HepG2 (cell line): ENCODE data around the gene HMGCS2. TPM values are rescaled to one million over a fixed set of nuclear protein-coding genes. Genes with fewer than 3 reads are reported as not detected.
A peak's percentile ranks its signal among the peaks of the same experiment; 100 is the strongest.

Experiments used
- ARID5B ChIP-seq: IDR thresholded peaks from 2 replicates; pipeline ENCODE4 v1.4.0; 2020; ENCODE audit warnings: mild to moderate bottlenecking, missing genetic modification reagents
- NPAS2 ChIP-seq: sonication (generic); formaldehyde crosslinking; IDR thresholded peaks from 2 replicates; pipeline ENCODE4 v1.8.0; 2022; ENCODE audit warnings: mild to moderate bottlenecking, missing genetic modification reagents, borderline replicate concordance
- NR2F6 ChIP-seq, 2 experiments: IDR thresholded peaks; 2 replicates each; pipeline ENCODE4 v1.6.1; 2016; ENCODE audit warnings: antibody characterized with exemption in 1 of 2, mild to moderate bottlenecking in 1 of 2
- PPARG ChIP-seq: conservative IDR thresholded peaks from 2 replicates; pipeline ENCODE4 v1.6.1; 2016; ENCODE audit warnings: missing biosample characterization, missing genetic modification reagents
- RBFOX2 ChIP-seq: fragments of 200-400 bp; formaldehyde crosslinking; IDR thresholded peaks from 2 replicates; pipeline ENCODE4 v1.6.1; 2017; ENCODE audit warnings: low read depth, mild to moderate bottlenecking, low read length
- SATB2 ChIP-seq: sonication (generic); formaldehyde crosslinking; IDR thresholded peaks from 2 replicates; pipeline ENCODE4 v1.5.0; 2020; ENCODE audit warnings: missing genetic modification reagents
- SMAD1 ChIP-seq: sonication (generic); formaldehyde crosslinking; IDR thresholded peaks from 2 replicates; pipeline ENCODE4 v1.4.0; 2020; ENCODE audit warnings: missing genetic modification reagents, low read depth, mild to moderate bottlenecking, borderline replicate concordance
- SSRP1 ChIP-seq: IDR thresholded peaks from 2 replicates; pipeline ENCODE4 v1.6.1; 2016; ENCODE audit warnings: control low read depth
- TOPORS ChIP-seq: sonication (generic); formaldehyde crosslinking; IDR thresholded peaks from 2 replicates; pipeline ENCODE4 v1.8.0; 2023; ENCODE audit warnings: mild to moderate bottlenecking, missing genetic modification reagents
- ZBTB14 ChIP-seq: sonication (generic); formaldehyde crosslinking; IDR thresholded peaks from 2 replicates; pipeline ENCODE4 v1.4.0; 2020; ENCODE audit warnings: missing genetic modification reagents
- ZBTB38 ChIP-seq: sonication (generic); formaldehyde crosslinking; IDR thresholded peaks from 2 replicates; pipeline ENCODE4 v1.5.1; 2020; ENCODE audit warnings: mild to moderate bottlenecking, missing genetic modification reagents
- ZNF10 ChIP-seq: sonication (generic); formaldehyde crosslinking; IDR thresholded peaks from 2 replicates; pipeline ENCODE4 v1.4.0; 2020; ENCODE audit warnings: mild to moderate bottlenecking, low read depth, missing genetic modification reagents, borderline replicate concordance
- ZNF275 ChIP-seq: sonication (generic); formaldehyde crosslinking; IDR thresholded peaks from 2 replicates; pipeline ENCODE4 v1.8.0; 2022; ENCODE audit warnings: missing genetic modification reagents, mild to moderate bottlenecking, inconsistent platforms, borderline replicate concordance
- ZNF350 ChIP-seq: sonication (generic); formaldehyde crosslinking; IDR thresholded peaks from 2 replicates; pipeline ENCODE4 v1.4.0; 2020; ENCODE audit warnings: mild to moderate bottlenecking, low read depth, missing genetic modification reagents, borderline replicate concordance
- ZNF510 ChIP-seq: sonication (generic); formaldehyde crosslinking; IDR thresholded peaks from 2 replicates; pipeline ENCODE4 v1.4.0; 2020; ENCODE audit warnings: low read depth, mild to moderate bottlenecking, missing genetic modification reagents
- ZNF598 ChIP-seq: sonication (generic); formaldehyde crosslinking; IDR thresholded peaks from 2 replicates; pipeline ENCODE4 v1.5.1; 2020; ENCODE audit warnings: mild to moderate bottlenecking, missing genetic modification reagents, borderline replicate concordance
- ZNF614 ChIP-seq: IDR thresholded peaks from 2 replicates; pipeline ENCODE4 v1.6.1; 2018; ENCODE audit warnings: missing biosample characterization, missing genetic modification reagents, inconsistent platforms, borderline replicate concordance
- ZNF687 ChIP-seq: sonication (generic); formaldehyde crosslinking; IDR thresholded peaks from 2 replicates; pipeline ENCODE4 v1.5.1; 2020; ENCODE audit warnings: mild to moderate bottlenecking, missing genetic modification reagents, moderate library complexity
- polyA plus RNA-seq, 8 experiments: library from polyadenylated mRNA; depleted of rRNA in 3 of 8; stranded (reverse) in 7 of 8; unstranded in 1 of 8; fragments of >200 nt; fragmentation: Illumina TruSeq in 4 of 8; extraction: Trizol in 4 of 8; gene quantifications; 2 replicates each; pipeline versions ENCODE4 v1.2.1 to v1.2.3, GENCODE V29; 2011 to 2016; ENCODE audit warnings: low read depth in 4 of 8, missing spikeins in 1 of 8, mixed read lengths in 1 of 8; ENCODE audit not compliant: insufficient read depth in 1 of 8
- total RNA-seq, 5 experiments: library from RNA; depleted of rRNA; stranded (reverse); fragments of >200 nt; fragmentation: Illumina TruSeq; extraction: Trizol; gene quantifications; 2 replicates each; pipeline ENCODE4 v1.2.3, GENCODE V29; 2016; ENCODE audit warnings: low read depth in 1 of 5

Gene HMGCS2
- total and polyA plus RNA-seq, 2 of the 13 experiments (the other 11 are each of a cell fraction or from before 2014, with no cell fraction given), result 0.44 to 1.5 TPM

GRCh38 chr1:119768778-119769177 is at the start of gene HMGCS2 (continued):
- TF ChIP-seq SATB2 (CRISPR knock-in tag) (no peak), ZNF614 (no peak), PPARG (CRISPR knock-in tag) (peak; percentile 93), RBFOX2 (no peak), SSRP1 (CRISPR knock-in tag) (no peak), ZBTB38 (CRISPR knock-in tag) (0 out of 2 replicates have a peak, but pooled peaks have one; percentile 34), ARID5B (CRISPR knock-in tag) (peak; percentile 51), ZBTB14 (CRISPR knock-in tag) (no peak), NR2F6 (IDR thresholded peaks at IDR 0.05) (0 out of 2 replicates have a peak, but pooled peaks have one; percentile 16), NR2F6 (CRISPR knock-in tag; IDR thresholded peaks at IDR 0.05) (no peak), ZNF510 (CRISPR knock-in tag) (no peak), SMAD1 (CRISPR knock-in tag) (no peak), ZNF687 (CRISPR knock-in tag) (peak; percentile 35), ZNF598 (CRISPR knock-in tag) (peak; percentile 41; the same call in 1 of the 2 replicates), TOPORS (CRISPR knock-in tag) (no peak), ZNF10 (no peak), ZNF350 (no peak), NPAS2 (CRISPR knock-in tag) (no peak), ZNF275 (CRISPR knock-in tag) (no peak)
